Neural cell (in vitro differentiated cells): ENCODE results near the gene PI3. TPM values are rescaled to one million over a fixed set of nuclear protein-coding genes. Genes with fewer than 3 reads are reported as not detected.
"Not testable (repeated sequence)": the region's sequence is repeated elsewhere in the genome, so short reads cannot be mapped to it uniquely, and the experiment has no call there.

Experiments
- H2AFZ ChIP-seq: fragments of 200-600, 300-800 bp; sonication (generic), shearing (Covaris generic); 2 replicates; pipeline ENCODE4 v1.6.0; 2014; ENCODE audit warnings: low read depth, mild to moderate bottlenecking, antibody characterized with exemption, low read length, moderate library complexity
- H3F3A ChIP-seq: fragments of 200-600 bp; shearing (Covaris generic); 2 replicates; pipeline ENCODE4 v1.6.1; 2016; ENCODE audit warnings: mild to moderate bottlenecking, moderate library complexity, mixed read lengths, antibody characterized with exemption, low read length; ENCODE audit not compliant: insufficient read depth, poor library complexity, severe bottlenecking
- H3K27ac ChIP-seq: fragments of 200-600, 300-800 bp; sonication (generic), shearing (Covaris generic); 2 replicates; pipeline ENCODE4 v1.5.1; 2014; ENCODE audit warnings: mild to moderate bottlenecking, low read length, moderate library complexity
- H3K27me3 ChIP-seq: fragments of 300-800, 200-600 bp; sonication (generic), shearing (Covaris generic); 2 replicates; pipeline ENCODE4 v1.6.0; 2014; ENCODE audit warnings: mild to moderate bottlenecking, low read depth, low read length, moderate library complexity; ENCODE audit not compliant: insufficient read depth
- H3K36me3 ChIP-seq: fragments of 300-800, 200-600 bp; sonication (generic), shearing (Covaris generic); 2 replicates; pipeline ENCODE4 v1.5.1; 2014; ENCODE audit warnings: mild to moderate bottlenecking, antibody characterized with exemption, low read length, moderate library complexity; ENCODE audit not compliant: insufficient read depth
- H3K4me2 ChIP-seq: fragments of 300-800, 200-600 bp; sonication (generic), shearing (Covaris generic); 2 replicates; pipeline ENCODE4 v1.6.0; 2014; ENCODE audit warnings: mild to moderate bottlenecking, low read length
- H3K4me3 ChIP-seq: fragments of 300-800, 200-600 bp; sonication (generic), shearing (Covaris generic); 2 replicates; pipeline ENCODE4 v1.5.1; 2014; ENCODE audit warnings: mild to moderate bottlenecking, low read length, moderate library complexity
- H3K79me2 ChIP-seq: fragments of 200-600 bp; shearing (Covaris generic); replicated peaks from 2 replicates; pipeline ENCODE4 v1.6.0; 2014; ENCODE audit warnings: mild to moderate bottlenecking, low read length, moderate library complexity; ENCODE audit not compliant: insufficient read depth
- H3K9ac ChIP-seq: fragments of 300-800, 200-600 bp; sonication (generic), shearing (Covaris generic); 2 replicates; pipeline ENCODE4 v1.6.1; 2016; ENCODE audit warnings: mild to moderate bottlenecking, low read length, mixed read lengths
- H3K9me2 ChIP-seq: fragments of 200-600 bp; shearing (Covaris generic); 2 replicates; pipeline ENCODE4 v1.6.1; 2016; ENCODE audit warnings: mild to moderate bottlenecking, low read length, mixed read lengths; ENCODE audit not compliant: insufficient read depth
- H3K9me3 ChIP-seq: fragments of 200-600, 300-800 bp; sonication (generic), shearing (Covaris generic); 2 replicates; pipeline ENCODE4 v1.6.1; 2016; ENCODE audit warnings: mild to moderate bottlenecking, mixed run types, low read length, moderate library complexity, mixed read lengths
- H4K20me1 ChIP-seq: fragments of 200-600 bp; shearing (Covaris generic); 2 replicates; pipeline ENCODE4 v1.6.1; 2016; ENCODE audit warnings: mild to moderate bottlenecking, mixed run types; ENCODE audit not compliant: insufficient read depth
- CTCF ChIP-seq: fragments of 450-650 bp; IDR thresholded peaks from 2 replicates; pipeline ENCODE4 v1.5.1; 2014; ENCODE audit warnings: antibody characterized with exemption, mild to moderate bottlenecking, moderate library complexity; ENCODE audit not compliant: poor library complexity, severe bottlenecking
- EP300 ChIP-seq: fragments of 450-650 bp; conservative IDR thresholded peaks from 2 replicates; pipeline ENCODE4 v1.6.1; 2014; ENCODE audit warnings: antibody characterized with exemption, mild to moderate bottlenecking, moderate library complexity; ENCODE audit not compliant: poor library complexity, severe bottlenecking
- EZH2 ChIP-seq: fragments of 200-600, 300-800 bp; shearing (Covaris generic), sonication (generic); IDR thresholded peaks from 2 replicates; pipeline ENCODE4 v1.6.1; 2014; ENCODE audit warnings: antibody characterized with exemption, low read length, borderline replicate concordance, mild to moderate bottlenecking; ENCODE audit not compliant: insufficient read depth, poor library complexity, severe bottlenecking
- MXI1 ChIP-seq: fragments of 450-650 bp; conservative IDR thresholded peaks from 2 replicates; pipeline ENCODE4 v1.6.1; 2014; ENCODE audit warnings: antibody characterized with exemption, mild to moderate bottlenecking; ENCODE audit not compliant: poor library complexity, severe bottlenecking
- POLR2AphosphoS5 ChIP-seq: IDR thresholded peaks from 2 replicates; pipeline ENCODE4 v1.6.1; 2012
- RAD21 ChIP-seq: fragments of 450-650 bp; conservative IDR thresholded peaks from 2 replicates; pipeline ENCODE4 v1.6.1; 2014; ENCODE audit warnings: antibody characterized with exemption, mild to moderate bottlenecking, moderate library complexity
- REST ChIP-seq: IDR thresholded peaks from 2 replicates; pipeline ENCODE4 v1.6.1; 2012; ENCODE audit warnings: borderline replicate concordance
- SMC3 ChIP-seq: fragments of 450-650 bp; conservative IDR thresholded peaks from 2 replicates; pipeline ENCODE4 v1.6.1; 2014; ENCODE audit warnings: antibody characterized with exemption, mild to moderate bottlenecking, moderate library complexity; ENCODE audit not compliant: poor library complexity
- TAF1 ChIP-seq: IDR thresholded peaks from 2 replicates; pipeline ENCODE4 v1.6.1; 2012; ENCODE audit warnings: low read depth
- polyA plus RNA-seq: library from polyadenylated mRNA; depleted of rRNA; stranded (reverse); fragments of >200 nt; gene quantifications from 2 replicates; pipeline ENCODE4 v1.2.3, GENCODE V29; 2014

Gene PI3
- polyA plus RNA-seq, 1 donor from 2014 or later, result 1.4 TPM

- H3K79me2 ChIP-seq, result no peaks in the 10 kb centered on the region
- no peaks in the 10 kb centered on the region for H3K36me3 ChIP-seq
- no peak overlapping the region for H3K4me2 ChIP-seq
- no peak overlapping the region for H2AFZ ChIP-seq
- no peak overlapping the region for H3K4me3 ChIP-seq
- no peak overlapping the region for H3K27ac ChIP-seq
- no peaks in the 10 kb centered on the region for H3K27me3 ChIP-seq
- no peaks in the 10 kb centered on the region for H3K9me3 ChIP-seq
- no peaks in the 10 kb centered on the region for H4K20me1 ChIP-seq
- TF ChIP-seq RAD21, result no peak
- no peak for TF ChIP-seq MXI1
- no peak for TF ChIP-seq TAF1
- TF ChIP-seq SMC3, result no peak
- TF ChIP-seq POLR2AphosphoS5, result no peak
- TF ChIP-seq EZH2, result no peak
- no peak for TF ChIP-seq REST
- TF ChIP-seq CTCF, result no peak
- no peak for TF ChIP-seq EP300
- no peak overlapping the region for H3K9ac ChIP-seq
- H3K9me2 ChIP-seq, result no peaks in the 10 kb centered on the region
- H3F3A ChIP-seq, result no peaks in the 10 kb centered on the region
Observed at GRCh38 chr20:45153752-45154151, 20.9 kb upstream of the PI3 start.

GRCh38 chr20:45154183-45154582 is 20.5 kb upstream of the PI3 start:
- Histone ChIP-seq H2AFZ (no peak overlapping the region), H3F3A (no peaks in the 10 kb centered on the region), H3K4me3 (no peak overlapping the region), H3K27ac (no peak overlapping the region), H3K9me3 (no peaks in the 10 kb centered on the region), H4K20me1 (no peaks in the 10 kb centered on the region), H3K4me2 (no peak overlapping the region), H3K9ac (no peak overlapping the region), H3K9me2 (no peaks in the 10 kb centered on the region), H3K79me2 (no peaks in the 10 kb centered on the region), H3K27me3 (no peaks in the 10 kb centered on the region), H3K36me3 (no peaks in the 10 kb centered on the region)
- no peak for TF ChIP-seq EZH2
- no peak for TF ChIP-seq SMC3
- TF ChIP-seq RAD21, result no peak
- TF ChIP-seq MXI1, result no peak
- TF ChIP-seq EP300, result no peak
- no peak for TF ChIP-seq TAF1
- TF ChIP-seq POLR2AphosphoS5, result no peak
- TF ChIP-seq REST, result no peak
- TF ChIP-seq CTCF, result no peak

GRCh38 chr20:45154794-45155193 is 19.9 kb upstream of the PI3 start:
- H3K4me2 ChIP-seq, H3K27ac ChIP-seq, H3K9me3 ChIP-seq, H3K36me3 ChIP-seq, H3K9me2 ChIP-seq, H3K9ac ChIP-seq, H4K20me1 ChIP-seq, H3F3A ChIP-seq, H3K79me2 ChIP-seq, H3K4me3 ChIP-seq, H2AFZ ChIP-seq, H3K27me3 ChIP-seq: not testable (repeated sequence)
